HG02870 (cell line): Measurements from ENCODE around the gene EDEM1.
A peak's percentile ranks its signal among the peaks of the same experiment; 100 is the strongest.
"Not testable (repeated sequence)": the region's sequence is repeated elsewhere in the genome, so short reads cannot be mapped to it uniquely, and the experiment has no call there.

Experiments
- ATAC-seq: cut with Tn5 transposase; IDR thresholded peaks from one replicate; pipeline ENCODE4 v1.9.1; 2021; ENCODE audit warnings: mild to moderate bottlenecking, moderate library complexity; ENCODE audit not compliant: unreplicated experiment

The EDEM1 gene

GRCh38 chr3:5187156-5187919 is at the start of gene EDEM1:
TSS of gene EDEM1 (plus strand) at chr3:5187707. CDS start at chr3:5187806, 99 bp downstream.
- peak; percentile 76 for ATAC-seq

GRCh38 chr3:5138214-5138981 is 49.1 kb upstream of the EDEM1 start:
- no peak for ATAC-seq

- ATAC-seq, result peak; percentile 40
Measured at GRCh38 chr3:5140230-5140621, 47.3 kb upstream of the EDEM1 start.

GRCh38 chr3:5140839-5141238 is 46.7 kb upstream of the EDEM1 start:
- no peak for ATAC-seq

GRCh38 chr3:5141760-5142159 is 45.7 kb upstream of the EDEM1 start:
- no peak for ATAC-seq

- no peak for ATAC-seq
Measured at GRCh38 chr3:5143464-5143863, 44.0 kb upstream of the EDEM1 start.

GRCh38 chr3:5144316-5144994 is 43.1 kb upstream of the EDEM1 start:
- ATAC-seq, result no peak

GRCh38 chr3:5145120-5145519 is 42.4 kb upstream of the EDEM1 start:
- ATAC-seq, result no peak

GRCh38 chr3:5147152-5147551 is 40.4 kb upstream of the EDEM1 start:
- ATAC-seq, result not testable (repeated sequence)

GRCh38 chr3:5149306-5149880 is 38.1 kb upstream of the EDEM1 start:
- ATAC-seq, result no peak

GRCh38 chr3:5151586-5151985 is 35.9 kb upstream of the EDEM1 start:
- ATAC-seq, result no peak

- ATAC-seq, result no peak
Measured at GRCh38 chr3:5153074-5153473, 34.4 kb upstream of the EDEM1 start.

- no peak for ATAC-seq
Measured at GRCh38 chr3:5155241-5155640, 32.3 kb upstream of the EDEM1 start.

- ATAC-seq, result no peak
Measured at GRCh38 chr3:5160321-5160720, 27.2 kb upstream of the EDEM1 start.

- no peak for ATAC-seq
Measured at GRCh38 chr3:5160940-5161858, 26.3 kb upstream of the EDEM1 start.

GRCh38 chr3:5162102-5162501 is 25.4 kb upstream of the EDEM1 start:
- no peak for ATAC-seq

GRCh38 chr3:5165698-5166097 is 21.8 kb upstream of the EDEM1 start:
- no peak for ATAC-seq

GRCh38 chr3:5166846-5167245 is 20.7 kb upstream of the EDEM1 start:
- no peak for ATAC-seq

- ATAC-seq, result no peak
Measured at GRCh38 chr3:5168110-5168509, 19.4 kb upstream of the EDEM1 start.

GRCh38 chr3:5169807-5170206 is 17.7 kb upstream of the EDEM1 start:
- ATAC-seq, result no peak
